GM12878 (cell line): ENCODE data around the gene DACT3. TPM values are rescaled to one million over a fixed set of nuclear protein-coding genes. Genes with fewer than 3 reads are reported as not detected.

Experiments used
- ATAC-seq: fragments of 200-7000 bp; cut with Tn5 transposase; 3 replicates; pipeline ENCODE4 v1.9.1; 2020; ENCODE audit warnings: mild to moderate bottlenecking, moderate library complexity
- BruUV-seq: library from RNA; stranded (reverse); fragments of 400-500 nt; replicated peaks from 2 replicates; lab custom pipeline; 2021; lab: Mats Ljungman, UMichigan
- CTCF ChIA-PET: fragments of 300-600 bp; sonication (Branson Sonifier 250); formaldehyde crosslinking; extraction: SDS; loops from one replicate; lab custom pipeline; 2021; ENCODE audit warnings: inconsistent platforms; lab: Yijun Ruan, JAX
- POLR2A ChIA-PET: fragments of 350-600 bp; formaldehyde crosslinking; extraction: SDS; loops from one replicate; lab custom pipeline; 2021; ENCODE audit warnings: inconsistent platforms; lab: Charles Lee
- RAD21 ChIA-PET: fragments of 300-600 bp; sonication (Branson Sonifier 250); formaldehyde crosslinking; loops from one replicate; lab custom pipeline; 2023; ENCODE audit warnings: antibody characterized with exemption; ENCODE audit not compliant: unreplicated experiment; lab: Charles Lee
- SMC1A ChIA-PET: fragments of 300-600 bp; sonication (Branson Sonifier 250); formaldehyde crosslinking; loops from one replicate; lab custom pipeline; 2023; ENCODE audit not compliant: unreplicated experiment, uncharacterized antibody; lab: Charles Lee
- DNase-seq: peaks from one replicate; pipeline ENCODE4 v3.0.0-alpha.2; 2011; ENCODE audit warnings: low read depth, low spot score
- FAIRE-seq: peaks from 3 replicates; lab custom pipeline; 2011; peaks lifted over from hg19 to GRCh38; lab: Jason Lieb, UNC
- H2AFZ ChIP-seq: 2 replicates; pipeline ENCODE4 v1.6.0; 2011; ENCODE audit warnings: low read depth, low read length, control low read depth; ENCODE audit not compliant: control insufficient read depth
- H3K27ac ChIP-seq: 2 replicates; pipeline ENCODE4 v1.5.1; 2011; ENCODE audit warnings: control low read depth; ENCODE audit not compliant: control insufficient read depth, insufficient read depth
- H3K27me3 ChIP-seq, 2 experiments: replicated peaks in 1 of 2; 2 replicates each; pipeline versions ENCODE4 v1.6.0 to v1.6.1; 2011; ENCODE audit warnings: low read length in 1 of 2; ENCODE audit not compliant: control insufficient read depth in 2 of 2, insufficient read depth in 2 of 2
- H3K36me3 ChIP-seq, 2 experiments: 2 replicates each; pipeline ENCODE4 v1.5.1; 2011; ENCODE audit warnings: low read length in 1 of 2; ENCODE audit not compliant: control insufficient read depth in 2 of 2, insufficient read depth in 2 of 2
- H3K4me1 ChIP-seq: 2 replicates; pipeline ENCODE4 v1.6.1; 2011; ENCODE audit warnings: mild to moderate bottlenecking, low read length, moderate library complexity, mixed read lengths; ENCODE audit not compliant: control insufficient read depth, insufficient read depth
- H3K4me2 ChIP-seq: 2 replicates; pipeline ENCODE4 v1.6.0; 2011; ENCODE audit warnings: control low read depth; ENCODE audit not compliant: control insufficient read depth, insufficient read depth
- H3K4me3 ChIP-seq: fragments of 200-600 bp; sonication (generic); 2 replicates; pipeline ENCODE4 v1.5.1; 2016
- H3K79me2 ChIP-seq: 2 replicates; pipeline ENCODE4 v1.6.0; 2011; ENCODE audit warnings: low read length; ENCODE audit not compliant: control insufficient read depth, insufficient read depth
- H3K9ac ChIP-seq: 2 replicates; pipeline ENCODE4 v1.8.0; 2011; ENCODE audit warnings: low read length, control low read depth, mixed read lengths; ENCODE audit not compliant: control insufficient read depth, insufficient read depth
- H3K9me3 ChIP-seq: replicated peaks from 3 replicates; pipeline ENCODE4 v1.5.1; 2011; ENCODE audit warnings: mild to moderate bottlenecking, low read length; ENCODE audit not compliant: control insufficient read depth, insufficient read depth
- H4K20me1 ChIP-seq: 2 replicates; pipeline ENCODE4 v1.6.0; 2011; ENCODE audit not compliant: control insufficient read depth, insufficient read depth
- BACH1 ChIP-seq: fragments of 450-650 bp; IDR thresholded peaks from 2 replicates; pipeline ENCODE4 v1.6.1; 2017; ENCODE audit warnings: mild to moderate bottlenecking, borderline replicate concordance
- BHLHE40 ChIP-seq, 2 experiments: fragments of 450-650 bp in 1 of 2; IDR thresholded peaks; 2 replicates each; pipeline ENCODE4 v1.6.1; 2011 to 2017; ENCODE audit warnings: low read depth in 2 of 2, borderline replicate concordance in 1 of 2, improper control_type of control experiment in 1 of 2, low read length in 1 of 2, mild to moderate bottlenecking in 1 of 2
- CBX3 ChIP-seq: fragments of 200-600 bp; sonication (generic); IDR thresholded peaks from 2 replicates; pipeline ENCODE4 v1.6.1; 2016; ENCODE audit warnings: low read depth, borderline replicate concordance
- CREM ChIP-seq: IDR thresholded peaks from 2 replicates; pipeline ENCODE4 v1.6.1; 2014; ENCODE audit warnings: antibody characterized with exemption, low read depth
- EGR1 ChIP-seq, 2 experiments: IDR thresholded peaks; 1 replicate in 1 of 2; 2 replicates in 1 of 2; pipeline ENCODE4 v1.6.1; 2011 to 2012; ENCODE audit warnings: low read depth in 2 of 2, low read length in 2 of 2, borderline replicate concordance in 1 of 2, mild to moderate bottlenecking in 1 of 2, moderate library complexity in 1 of 2
- MEF2B ChIP-seq: fragments of 450-650 bp; IDR thresholded peaks from 2 replicates; pipeline ENCODE4 v1.6.1; 2018; ENCODE audit warnings: mild to moderate bottlenecking, moderate library complexity; ENCODE audit not compliant: partially characterized antibody, poor library complexity, severe bottlenecking
- PBX3 ChIP-seq: IDR thresholded peaks from 2 replicates; pipeline ENCODE4 v1.6.1; 2011; ENCODE audit warnings: mild to moderate bottlenecking, low read depth, low read length, moderate library complexity; ENCODE audit not compliant: insufficient replicate concordance
- RCOR1 ChIP-seq: conservative IDR thresholded peaks from 2 replicates; pipeline ENCODE4 v1.6.1; 2012; ENCODE audit warnings: low read depth, low read length, improper control_type of control experiment
- SMAD5 ChIP-seq: IDR thresholded peaks from 2 replicates; pipeline ENCODE4 v1.6.1; 2016; ENCODE audit warnings: antibody characterized with exemption, low read depth
- SREBF1 ChIP-seq: IDR thresholded peaks from 2 replicates; pipeline ENCODE4 v1.6.1; 2012; ENCODE audit warnings: mild to moderate bottlenecking, low read length
- ZNF24 ChIP-seq: fragments of 450-650 bp; IDR thresholded peaks from 2 replicates; pipeline ENCODE4 v1.6.1; 2017; ENCODE audit warnings: antibody characterized with exemption, mild to moderate bottlenecking
- WGBS: methylation state at CpG from one replicate; pipeline ENCODE4 v1.1.6; 2016; ENCODE audit warnings: low lambda C conversion rate; ENCODE audit not compliant: insufficient replicate concordance, insufficient coverage; ENCODE audit errors: missing lambda C conversion rate; 5-methylcytosine and 5-hydroxymethylcytosine counted together
- in situ Hi-C: fragments of 300-500 bp; cut with MboI; formaldehyde crosslinking; loops from 9 replicates; pipeline ENCODE4 v1.14.3; 2018; ENCODE audit warnings: mixed read lengths
- intact Hi-C: fragments of 100-400 bp; cut with micrococcal nuclease; formaldehyde crosslinking; loops from one replicate; pipeline ENCODE4 v1.14.2; 2022; ENCODE audit not compliant: unreplicated experiment
- polyA plus RNA-seq, 11 experiments: library from polyadenylated mRNA; depleted of rRNA in 4 of 11; unstranded in 6 of 11; stranded (reverse) in 5 of 11; fragments of >200 nt; fragmentation: Nextera tagmentation in 4 of 11; fragmentation: Illumina TruSeq in 1 of 11; extraction: Ambion mirVana in 4 of 11; extraction: Trizol in 1 of 11; gene quantifications; 1 replicate in 1 of 11; 2 replicates in 10 of 11; pipeline versions ENCODE4 v1.2.1 to v1.2.3, GENCODE V29; 2011 to 2016; ENCODE audit warnings: inconsistent platforms in 2 of 11, missing spikeins in 2 of 11, low read depth in 1 of 11
- total RNA-seq, 4 experiments: library from RNA; depleted of rRNA in 3 of 4; stranded (reverse); fragments of >200 nt in 3 of 4; fragmentation: Illumina TruSeq in 1 of 4; extraction: Trizol in 1 of 4; gene quantifications; 2 replicates each; pipeline versions ENCODE4 v1.2.1 to v1.2.3, GENCODE V29; 2013 to 2021
- TF ChIP-seq, protein P1 (sequence below): fragments of 450-650 bp; IDR thresholded peaks from 2 replicates; pipeline ENCODE4 v1.6.1; 2017; ENCODE audit warnings: mild to moderate bottlenecking, moderate library complexity

DACT3 gene
- total and polyA plus RNA-seq, 10 of the 15 experiments (the other 5 are each of a cell fraction or from before 2014, with no cell fraction given), result 0.05 to 2.5 (median 0.35) TPM; not detected in 1

DNA sequence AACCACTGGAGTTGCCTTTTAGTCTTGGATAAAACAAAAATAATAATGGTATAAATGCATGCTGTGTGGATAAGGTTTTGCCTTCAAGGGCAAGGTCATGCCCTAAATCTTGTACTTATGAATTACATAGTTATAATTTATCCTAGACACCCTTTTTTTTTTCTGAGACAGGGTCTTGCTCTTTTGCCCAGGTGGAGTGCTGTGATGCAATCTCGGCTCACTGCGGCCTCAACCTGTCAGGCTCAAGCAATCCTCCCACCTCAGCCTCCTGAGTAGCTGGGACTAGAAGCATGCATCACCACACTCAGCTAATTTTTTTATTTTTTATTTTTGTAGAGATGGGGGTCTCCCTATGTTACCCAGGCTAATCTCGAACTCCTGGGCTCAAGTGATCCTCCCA, 7.7 kb upstream of the DACT3 start (continued):
- TF ChIP-seq, protein P1, sequence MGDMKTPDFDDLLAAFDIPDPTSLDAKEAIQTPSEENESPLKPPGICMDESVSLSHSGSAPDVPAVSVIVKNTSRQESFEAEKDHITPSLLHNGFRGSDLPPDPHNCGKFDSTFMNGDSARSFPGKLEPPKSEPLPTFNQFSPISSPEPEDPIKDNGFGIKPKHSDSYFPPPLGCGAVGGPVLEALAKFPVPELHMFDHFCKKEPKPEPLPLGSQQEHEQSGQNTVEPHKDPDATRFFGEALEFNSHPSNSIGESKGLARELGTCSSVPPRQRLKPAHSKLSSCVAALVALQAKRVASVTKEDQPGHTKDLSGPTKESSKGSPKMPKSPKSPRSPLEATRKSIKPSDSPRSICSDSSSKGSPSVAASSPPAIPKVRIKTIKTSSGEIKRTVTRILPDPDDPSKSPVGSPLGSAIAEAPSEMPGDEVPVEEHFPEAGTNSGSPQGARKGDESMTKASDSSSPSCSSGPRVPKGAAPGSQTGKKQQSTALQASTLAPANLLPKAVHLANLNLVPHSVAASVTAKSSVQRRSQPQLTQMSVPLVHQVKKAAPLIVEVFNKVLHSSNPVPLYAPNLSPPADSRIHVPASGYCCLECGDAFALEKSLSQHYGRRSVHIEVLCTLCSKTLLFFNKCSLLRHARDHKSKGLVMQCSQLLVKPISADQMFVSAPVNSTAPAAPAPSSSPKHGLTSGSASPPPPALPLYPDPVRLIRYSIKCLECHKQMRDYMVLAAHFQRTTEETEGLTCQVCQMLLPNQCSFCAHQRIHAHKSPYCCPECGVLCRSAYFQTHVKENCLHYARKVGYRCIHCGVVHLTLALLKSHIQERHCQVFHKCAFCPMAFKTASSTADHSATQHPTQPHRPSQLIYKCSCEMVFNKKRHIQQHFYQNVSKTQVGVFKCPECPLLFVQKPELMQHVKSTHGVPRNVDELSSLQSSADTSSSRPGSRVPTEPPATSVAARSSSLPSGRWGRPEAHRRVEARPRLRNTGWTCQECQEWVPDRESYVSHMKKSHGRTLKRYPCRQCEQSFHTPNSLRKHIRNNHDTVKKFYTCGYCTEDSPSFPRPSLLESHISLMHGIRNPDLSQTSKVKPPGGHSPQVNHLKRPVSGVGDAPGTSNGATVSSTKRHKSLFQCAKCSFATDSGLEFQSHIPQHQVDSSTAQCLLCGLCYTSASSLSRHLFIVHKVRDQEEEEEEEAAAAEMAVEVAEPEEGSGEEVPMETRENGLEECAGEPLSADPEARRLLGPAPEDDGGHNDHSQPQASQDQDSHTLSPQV, result no peak
- TF ChIP-seq MEF2B, result no peak
- no peak for TF ChIP-seq PBX3

- WGBS, result 44% methylated on average over 7 of the region's 8 CpGs
- in situ Hi-C loops, result loop anchor here (5.0 kb wide), 1 partner anchor 133 kb away; no protein-coding TSS in a partner anchor
Measured at GRCh38 chr19:46665072-46665471, 4.1 kb upstream of the DACT3 start.

More at GRCh38 chr19:46665072-46665471, 4.1 kb upstream of the DACT3 start:
- Histone ChIP-seq H3K9me3 (no peaks in the 10 kb centered on the region), H3K36me3 (no peaks in the 10 kb centered on the region), H3K4me2 (no peak overlapping the region), H3K27me3 (no peaks in the 10 kb centered on the region), H4K20me1 (no peaks in the 10 kb centered on the region), H3K9ac (no peak overlapping the region), H3K27ac (no peak overlapping the region), H3K79me2 (no peaks in the 10 kb centered on the region), H3K4me1 (peaks cover 14% of the 10 kb centered on the region), H3K4me3 (no peak overlapping the region), H2AFZ (no peak overlapping the region)
- DNase-seq (no peak), FAIRE-seq (no peak), ATAC-seq (no peak)
- intact Hi-C loops, result no loop called here
- RAD21 ChIA-PET, result interaction anchor here (0.8 to 4.4 kb wide), 2 partner anchors 8 to 49 kb away, joined by 3 to 245 read pairs; no protein-coding TSS in a partner anchor
- SMC1A ChIA-PET, result interaction anchor here (1.0 to 7.7 kb wide), 2 partner anchors 46 to 62 kb away, joined by 5 to 286 read pairs; partner anchors contain the start of gene PTGIR
- TF ChIP-seq EGR1 (IDR thresholded peaks at IDR 0.05; ENCODE audit: borderline replicate concordance in 1 of 2, low read depth in 2 of 2, low read length in 2 of 2), result no peak
- TF ChIP-seq, protein P1, result no peak
- TF ChIP-seq MEF2B, result no peak
- TF ChIP-seq SMAD5, result no peak
- TF ChIP-seq BACH1, result no peak
- no peak for TF ChIP-seq CBX3
- TF ChIP-seq RCOR1, result no peak
- TF ChIP-seq BHLHE40 (IDR thresholded peaks at IDR 0.05; ENCODE audit: borderline replicate concordance in 1 of 2, low read depth in 2 of 2, low read length in 1 of 2), result no peak
- TF ChIP-seq ZNF24, result no peak
- no peak for TF ChIP-seq SREBF1
- no peak for TF ChIP-seq CREM
- POLR2A ChIA-PET, result no interaction called here
- CTCF ChIA-PET, result interaction anchor here (11.5 kb wide), 1 partner anchor 49 kb away, joined by 434 read pairs; no protein-coding TSS in a partner anchor
- no TSS peak for BruUV-seq
